ENCODE results near the gene RAB17. TPM values are rescaled to one million over a fixed set of nuclear protein-coding genes. Genes with fewer than 3 reads are reported as not detected.

RAB17 gene
- total and polyA plus RNA-seq, 2 donors, result 0.33 to 6.8 TPM

DNA sequence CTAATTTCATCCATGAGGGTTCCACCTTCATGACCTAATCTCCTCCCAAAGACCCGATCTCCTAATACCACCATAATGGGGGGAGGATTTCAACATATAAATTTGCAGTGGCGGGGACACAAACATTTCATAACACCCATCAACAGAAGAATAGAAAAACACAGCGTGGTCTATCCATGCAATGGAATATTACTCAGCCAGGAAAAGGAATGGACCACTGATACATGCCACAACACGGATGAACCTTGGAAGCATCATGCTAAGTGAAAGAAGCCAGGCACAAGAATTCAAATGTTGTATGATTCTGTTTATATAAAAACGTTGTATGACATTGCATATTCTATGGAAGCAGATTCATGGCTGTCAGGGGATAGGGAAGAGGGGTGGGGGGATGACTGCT is 21.5 kb downstream of the RAB17 start:
- Histone ChIP-seq H3K27ac (ENCODE audit: low read depth in 1 of 2, low read length in 1 of 2) (no peak overlapping the region), H3K27me3 (ENCODE audit: control insufficient read depth in 2 of 2, insufficient read depth in 1 of 2, low read length in 1 of 2) (peaks cover 0 to 10% of the 10 kb centered on the region in 2 donors), H3K4me1 (ENCODE audit: control insufficient read depth in 2 of 2, insufficient read depth in 2 of 2, low read length in 2 of 2) (peaks cover 0 to 4% of the 10 kb centered on the region in 2 donors), H3K9me3 (ENCODE audit: control insufficient read depth in 2 of 2, insufficient read depth in 1 of 2, low read length in 1 of 2) (no peaks in the 10 kb centered on the region), H3K36me3 (ENCODE audit: control insufficient read depth in 2 of 2, insufficient read depth in 2 of 2, low read length in 1 of 2) (no peaks in the 10 kb centered on the region), H3K4me3 (ENCODE audit: low read length in 2 of 2) (no peak overlapping the region)
- 94% methylated on average over 5 of the region's 5 CpGs for WGBS
- DNase-seq (ENCODE audit: low read depth in 6 of 9, low spot score in 9 of 9), result no peak

DNA sequence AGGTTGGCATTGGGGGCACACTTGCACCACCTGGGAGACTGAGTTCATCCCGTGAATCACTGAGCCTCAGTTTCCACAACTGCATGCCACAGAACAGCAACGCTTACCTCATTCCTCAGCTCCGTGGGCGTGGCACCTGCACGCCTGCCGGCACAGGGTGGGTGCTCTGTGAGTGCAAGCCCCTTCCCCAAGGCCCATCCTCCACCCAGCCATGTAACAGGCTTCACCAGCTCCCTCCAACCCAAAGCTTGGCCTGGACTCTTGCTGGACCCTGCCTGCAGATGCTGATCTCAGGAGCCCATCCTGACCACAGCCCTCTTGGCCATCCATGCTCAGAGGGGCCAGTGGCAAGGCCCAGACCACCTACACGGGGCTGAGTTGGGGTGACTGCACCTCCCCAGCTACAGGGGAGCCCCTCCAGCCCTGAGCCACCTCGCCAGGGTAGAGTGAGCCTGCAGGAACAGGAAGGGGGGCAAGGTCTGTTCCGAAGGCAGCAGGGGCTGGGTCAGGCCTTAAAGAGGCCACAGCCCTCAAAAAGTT is 22.3 kb downstream of the RAB17 start:
- no peak overlapping the region for H3K27ac ChIP-seq (ENCODE audit: low read depth in 1 of 2, low read length in 1 of 2)
- whole genome bisulfite sequencing, result 86% methylated on average over 9 of the region's 9 CpGs

GRCh38 chr2:237567276-237568029 is 23.1 kb downstream of the RAB17 start:
- Histone ChIP-seq H3K4me3 (ENCODE audit: low read length in 2 of 2) (no peak overlapping the region), H3K36me3 (ENCODE audit: control insufficient read depth in 2 of 2, insufficient read depth in 2 of 2, low read length in 1 of 2) (no peaks in the 10 kb centered on the region), H3K4me1 (ENCODE audit: control insufficient read depth in 2 of 2, insufficient read depth in 2 of 2, low read length in 2 of 2) (peaks cover 0 to 4% of the 10 kb centered on the region in 2 donors), H3K9me3 (ENCODE audit: control insufficient read depth in 2 of 2, insufficient read depth in 1 of 2, low read length in 1 of 2) (no peaks in the 10 kb centered on the region), H3K27ac (ENCODE audit: low read depth in 1 of 2, low read length in 1 of 2) (no peak overlapping the region), H3K27me3 (ENCODE audit: control insufficient read depth in 2 of 2, insufficient read depth in 1 of 2, low read length in 1 of 2) (peaks cover 0 to 16% of the 10 kb centered on the region in 2 donors)
- WGBS, result 93% methylated on average over 16 of the region's 16 CpGs
- no peak for DNase-seq (ENCODE audit: low read depth in 6 of 9, low spot score in 9 of 9)

More for the DNA sequence above, 22.3 kb downstream of the RAB17 start:
- Histone ChIP-seq H3K4me3 (ENCODE audit: low read length in 2 of 2) (no peak overlapping the region), H3K4me1 (ENCODE audit: control insufficient read depth in 2 of 2, insufficient read depth in 2 of 2, low read length in 2 of 2) (peaks cover 0 to 4% of the 10 kb centered on the region in 2 donors), H3K9me3 (ENCODE audit: control insufficient read depth in 2 of 2, insufficient read depth in 1 of 2, low read length in 1 of 2) (no peaks in the 10 kb centered on the region), H3K27me3 (ENCODE audit: control insufficient read depth in 2 of 2, insufficient read depth in 1 of 2, low read length in 1 of 2) (peaks cover 0 to 16% of the 10 kb centered on the region in 2 donors), H3K36me3 (ENCODE audit: control insufficient read depth in 2 of 2, insufficient read depth in 2 of 2, low read length in 1 of 2) (no peaks in the 10 kb centered on the region)
- DNase-seq (ENCODE audit: low read depth in 6 of 9, low spot score in 9 of 9), result no peak

DNA sequence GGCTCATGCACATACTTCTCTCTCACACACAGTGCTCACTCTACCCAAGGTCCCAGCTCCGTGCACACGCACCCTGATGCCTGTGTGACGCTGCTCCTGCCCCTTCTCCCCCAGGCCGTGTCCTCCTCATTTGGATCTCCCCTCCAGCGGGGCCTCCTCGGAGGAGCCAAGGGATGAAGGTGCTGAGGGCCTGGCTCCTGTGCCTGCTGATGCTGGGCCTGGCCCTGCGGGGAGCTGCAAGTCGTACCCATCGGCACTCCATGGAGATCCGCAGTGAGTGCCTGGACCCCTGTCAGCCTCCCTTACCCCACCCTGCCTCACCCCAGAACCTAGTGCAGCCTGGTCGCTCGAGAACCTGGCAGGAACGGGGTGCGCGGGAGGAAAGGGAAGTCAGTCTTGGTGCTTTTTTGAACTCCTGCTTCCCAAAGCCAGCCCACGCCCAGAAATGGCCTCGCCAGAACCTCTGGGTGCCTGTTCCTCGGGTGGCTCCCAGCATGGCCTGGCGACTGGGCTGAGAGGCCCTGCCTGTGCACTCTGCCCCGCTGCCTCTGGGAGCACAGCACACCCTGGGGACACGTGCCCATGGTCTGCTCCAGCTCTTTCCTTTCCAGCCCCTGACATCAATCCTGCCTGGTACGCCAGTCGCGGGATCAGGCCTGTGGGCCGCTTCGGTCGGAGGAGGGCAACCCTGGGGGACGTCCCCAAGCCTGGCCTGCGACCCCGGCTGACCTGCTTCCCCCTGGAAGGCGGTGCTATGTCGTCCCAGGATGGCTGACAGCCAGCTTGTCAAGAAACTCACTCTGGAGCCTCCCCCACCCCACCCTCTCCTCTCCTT is 23.9 kb downstream of the RAB17 start, which contains the start of gene PRLH:
Gene PRLH (plus strand): TSS at position 174 of the 835 bp plus-strand sequence. CDS start 0 bp downstream, at position 174.
- Histone ChIP-seq H3K36me3 (ENCODE audit: control insufficient read depth in 2 of 2, insufficient read depth in 2 of 2, low read length in 1 of 2) (no peaks in the 10 kb centered on the region), H3K9me3 (ENCODE audit: control insufficient read depth in 2 of 2, insufficient read depth in 1 of 2, low read length in 1 of 2) (no peaks in the 10 kb centered on the region), H3K27me3 (ENCODE audit: control insufficient read depth in 2 of 2, insufficient read depth in 1 of 2, low read length in 1 of 2) (peaks cover 0 to 17% of the 10 kb centered on the region in 2 donors), H3K27ac (ENCODE audit: low read depth in 1 of 2, low read length in 1 of 2) (no peak within 1 kb of the TSS), H3K4me3 (ENCODE audit: low read length in 2 of 2) (no peak within 1 kb of the TSS), H3K4me1 (ENCODE audit: control insufficient read depth in 2 of 2, insufficient read depth in 2 of 2, low read length in 2 of 2) (no peaks in the 10 kb centered on the region)
- DNase-seq (ENCODE audit: low read depth in 6 of 9, low spot score in 9 of 9), result no peak
- 86% methylated on average over 32 of the region's 32 CpGs for WGBS

DNA sequence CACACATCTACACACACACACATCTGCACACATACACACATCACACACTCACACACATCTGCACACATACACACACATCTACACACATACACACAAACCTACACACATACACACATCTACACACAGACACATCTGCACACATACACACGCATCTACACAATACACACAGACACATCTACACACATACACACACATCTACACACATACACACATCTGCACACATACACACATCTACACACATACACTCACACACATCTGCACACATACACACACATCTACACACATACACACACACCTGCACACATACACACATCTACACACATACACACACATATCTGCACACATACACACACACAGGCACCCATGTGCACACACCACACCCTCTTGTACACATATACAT is 24.6 kb downstream of the RAB17 start:
- peaks cover 0 to 15% of the 10 kb centered on the region in 2 donors for H3K27me3 ChIP-seq (ENCODE audit: control insufficient read depth in 2 of 2, insufficient read depth in 1 of 2, low read length in 1 of 2)
- DNase-seq (ENCODE audit: low read depth in 6 of 9, low spot score in 9 of 9), result no peak
- H3K4me1 ChIP-seq (ENCODE audit: control insufficient read depth in 2 of 2, insufficient read depth in 2 of 2, low read length in 2 of 2), result no peaks in the 10 kb centered on the region
- H3K9me3 ChIP-seq (ENCODE audit: control insufficient read depth in 2 of 2, insufficient read depth in 1 of 2, low read length in 1 of 2), result no peaks in the 10 kb centered on the region
- H3K36me3 ChIP-seq (ENCODE audit: control insufficient read depth in 2 of 2, insufficient read depth in 2 of 2, low read length in 1 of 2), result no peaks in the 10 kb centered on the region
- WGBS, result 99% methylated on average over 1 of the region's 1 CpG
- H3K4me3 ChIP-seq (ENCODE audit: low read length in 2 of 2), result no peak overlapping the region
- H3K27ac ChIP-seq (ENCODE audit: low read depth in 1 of 2, low read length in 1 of 2), result no peak overlapping the region

DNA sequence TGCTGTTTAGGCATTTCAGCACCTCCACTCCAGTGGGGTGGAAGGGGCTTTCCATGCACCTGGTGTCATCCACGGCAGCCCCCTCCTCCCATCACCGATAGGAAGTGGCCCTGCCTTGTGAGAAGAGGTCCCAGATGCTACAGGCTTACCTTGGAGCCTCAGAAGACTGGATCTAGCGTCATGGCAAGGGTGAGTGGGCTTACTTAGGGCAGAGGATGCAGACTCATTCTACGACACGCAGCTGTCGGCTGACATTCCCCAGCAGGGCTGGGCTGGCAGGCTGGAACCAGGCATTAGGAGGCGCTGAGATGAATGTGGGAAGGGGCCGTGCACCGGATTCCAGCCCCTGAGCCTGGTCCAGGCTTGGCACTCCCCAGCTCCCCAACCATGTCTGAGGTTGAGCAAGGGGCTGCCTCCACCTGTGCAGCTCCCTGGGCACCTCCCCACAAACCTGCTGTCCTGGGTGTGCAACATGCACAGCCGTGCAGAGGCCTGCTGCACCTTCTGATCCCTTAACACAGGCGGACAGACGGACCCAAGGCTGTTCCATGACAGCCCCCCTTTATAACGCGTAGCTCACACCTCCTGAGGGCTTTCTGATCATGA is 25.9 kb downstream of the RAB17 start:
- no peak overlapping the region for H3K4me3 ChIP-seq (ENCODE audit: low read length in 2 of 2)
- no peaks in the 10 kb centered on the region for H3K4me1 ChIP-seq (ENCODE audit: control insufficient read depth in 2 of 2, insufficient read depth in 2 of 2, low read length in 2 of 2)
- DNase-seq (ENCODE audit: low read depth in 6 of 9, low spot score in 9 of 9), result no peak

DNA sequence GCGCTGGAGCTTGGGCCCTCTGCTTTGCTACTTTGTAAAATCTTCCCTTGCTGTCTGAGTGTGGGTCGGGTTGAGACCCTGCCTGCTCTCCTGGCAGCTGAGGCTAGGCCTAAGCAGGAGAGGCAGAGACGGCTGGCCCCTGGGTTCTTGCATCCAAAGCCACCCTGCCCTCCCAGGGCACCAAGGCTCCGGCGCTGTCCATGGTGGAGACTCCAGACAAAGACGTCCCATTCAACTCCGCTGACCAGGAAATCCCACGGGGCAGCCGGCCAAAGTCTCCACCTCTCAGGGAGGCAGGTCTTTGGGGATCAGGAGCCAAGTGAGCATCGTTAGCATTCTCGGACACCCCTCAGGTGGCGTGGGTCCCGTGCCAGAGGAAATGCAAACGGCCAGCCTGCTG is 26.7 kb downstream of the RAB17 start:
- WGBS, result 40% methylated on average over 14 of the region's 14 CpGs
- Histone ChIP-seq H3K27ac (ENCODE audit: low read depth in 1 of 2, low read length in 1 of 2) (no peak overlapping the region), H3K27me3 (ENCODE audit: control insufficient read depth in 2 of 2, insufficient read depth in 1 of 2, low read length in 1 of 2) (peaks cover 0 to 12% of the 10 kb centered on the region in 2 donors), H3K4me1 (ENCODE audit: control insufficient read depth in 2 of 2, insufficient read depth in 2 of 2, low read length in 2 of 2) (no peaks in the 10 kb centered on the region), H3K4me3 (ENCODE audit: low read length in 2 of 2) (no peak overlapping the region), H3K36me3 (ENCODE audit: control insufficient read depth in 2 of 2, insufficient read depth in 2 of 2, low read length in 1 of 2) (no peaks in the 10 kb centered on the region), H3K9me3 (ENCODE audit: control insufficient read depth in 2 of 2, insufficient read depth in 1 of 2, low read length in 1 of 2) (no peaks in the 10 kb centered on the region)
- DNase-seq (ENCODE audit: low read depth in 6 of 9, low spot score in 9 of 9), result no peak

More for the DNA sequence above, 25.9 kb downstream of the RAB17 start:
- H3K9me3 ChIP-seq (ENCODE audit: control insufficient read depth in 2 of 2, insufficient read depth in 1 of 2, low read length in 1 of 2), result no peaks in the 10 kb centered on the region
- H3K27me3 ChIP-seq (ENCODE audit: control insufficient read depth in 2 of 2, insufficient read depth in 1 of 2, low read length in 1 of 2), result peaks cover 0 to 12% of the 10 kb centered on the region in 2 donors
- 91% methylated on average over 14 of the region's 14 CpGs for WGBS
- H3K27ac ChIP-seq (ENCODE audit: low read depth in 1 of 2, low read length in 1 of 2), result no peak overlapping the region
- no peaks in the 10 kb centered on the region for H3K36me3 ChIP-seq (ENCODE audit: control insufficient read depth in 2 of 2, insufficient read depth in 2 of 2, low read length in 1 of 2)

DNA sequence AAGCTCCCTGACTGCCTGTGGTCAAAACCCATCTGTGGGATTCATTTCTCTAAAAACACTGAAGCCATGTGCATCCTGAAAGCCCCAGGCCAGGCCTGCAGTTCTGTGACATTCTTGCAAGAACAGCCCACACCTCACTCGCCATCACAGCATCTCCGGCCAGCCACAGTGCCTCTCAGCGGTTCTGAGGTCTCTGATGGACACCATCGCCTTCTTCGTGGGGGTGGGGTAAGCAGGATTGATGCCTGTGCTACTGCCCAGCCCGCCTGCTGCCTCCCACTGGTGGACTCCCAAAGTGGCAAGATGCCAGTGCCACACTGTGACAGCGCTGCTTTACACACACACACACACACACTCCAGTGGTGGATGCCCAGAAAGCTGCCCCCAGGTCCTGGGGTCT is 29.3 kb downstream of the RAB17 start:
- WGBS, result 93% methylated on average over 7 of the region's 7 CpGs
- H3K27ac ChIP-seq (ENCODE audit: low read depth in 1 of 2, low read length in 1 of 2), result no peak overlapping the region
- H3K4me1 ChIP-seq (ENCODE audit: control insufficient read depth in 2 of 2, insufficient read depth in 2 of 2, low read length in 2 of 2), result no peaks in the 10 kb centered on the region
- H3K36me3 ChIP-seq (ENCODE audit: control insufficient read depth in 2 of 2, insufficient read depth in 2 of 2, low read length in 1 of 2), result no peaks in the 10 kb centered on the region
- no peak for DNase-seq (ENCODE audit: low read depth in 6 of 9, low spot score in 9 of 9)
- H3K9me3 ChIP-seq (ENCODE audit: control insufficient read depth in 2 of 2, insufficient read depth in 1 of 2, low read length in 1 of 2), result no peaks in the 10 kb centered on the region
- H3K4me3 ChIP-seq (ENCODE audit: low read length in 2 of 2), result no peak overlapping the region
- H3K27me3 ChIP-seq (ENCODE audit: control insufficient read depth in 2 of 2, insufficient read depth in 1 of 2, low read length in 1 of 2), result peaks cover 0 to 12% of the 10 kb centered on the region in 2 donors

Measured in thymus (tissue), 11 donors.